ENCODE measurements around the gene CRY2.

CRY2 gene

DNA sequence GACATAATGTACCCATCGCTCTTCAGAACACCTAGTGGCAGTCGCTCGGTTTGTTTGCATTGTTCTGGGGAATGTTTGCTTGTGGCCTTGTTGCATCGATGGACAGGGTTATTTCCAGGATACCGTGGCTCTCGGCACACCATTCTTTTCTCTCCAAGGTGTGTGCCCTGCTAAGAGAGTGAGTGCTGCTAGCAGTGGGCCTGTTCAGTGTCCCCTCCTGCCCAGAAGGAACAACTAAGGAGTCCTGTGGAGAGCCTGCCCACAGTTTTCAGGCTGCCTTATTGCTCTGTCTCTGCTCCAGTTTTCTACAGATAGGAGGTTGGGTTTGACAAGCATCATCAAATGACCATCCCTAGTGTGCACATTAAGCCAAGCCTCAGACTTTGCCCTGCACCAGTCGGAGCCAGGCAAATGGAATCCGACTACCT lies 1.4 kb downstream of the CRY2 start:
- TF ChIP-seq, protein P1, sequence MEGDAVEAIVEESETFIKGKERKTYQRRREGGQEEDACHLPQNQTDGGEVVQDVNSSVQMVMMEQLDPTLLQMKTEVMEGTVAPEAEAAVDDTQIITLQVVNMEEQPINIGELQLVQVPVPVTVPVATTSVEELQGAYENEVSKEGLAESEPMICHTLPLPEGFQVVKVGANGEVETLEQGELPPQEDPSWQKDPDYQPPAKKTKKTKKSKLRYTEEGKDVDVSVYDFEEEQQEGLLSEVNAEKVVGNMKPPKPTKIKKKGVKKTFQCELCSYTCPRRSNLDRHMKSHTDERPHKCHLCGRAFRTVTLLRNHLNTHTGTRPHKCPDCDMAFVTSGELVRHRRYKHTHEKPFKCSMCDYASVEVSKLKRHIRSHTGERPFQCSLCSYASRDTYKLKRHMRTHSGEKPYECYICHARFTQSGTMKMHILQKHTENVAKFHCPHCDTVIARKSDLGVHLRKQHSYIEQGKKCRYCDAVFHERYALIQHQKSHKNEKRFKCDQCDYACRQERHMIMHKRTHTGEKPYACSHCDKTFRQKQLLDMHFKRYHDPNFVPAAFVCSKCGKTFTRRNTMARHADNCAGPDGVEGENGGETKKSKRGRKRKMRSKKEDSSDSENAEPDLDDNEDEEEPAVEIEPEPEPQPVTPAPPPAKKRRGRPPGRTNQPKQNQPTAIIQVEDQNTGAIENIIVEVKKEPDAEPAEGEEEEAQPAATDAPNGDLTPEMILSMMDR (IDR thresholded peaks at IDR 0.05) = no peak
- Histone ChIP-seq H3K27ac (no peak overlapping the region), H3K9me3 (no peaks in the 10 kb centered on the region), H3K4me3 (ENCODE audit: low read depth in 1 of 2, low read length in 1 of 2) (no peak overlapping the region), H3K36me3 (no peaks in the 10 kb centered on the region), H3K4me1 (ENCODE audit: control insufficient read depth in 1 of 2, insufficient read depth in 1 of 2, low read depth in 1 of 2, low read length in 1 of 2) (peaks cover 24 to 34% of the 10 kb centered on the region in 2 experiments), H3K27me3 (peaks cover 15% of the 10 kb centered on the region)

DNA sequence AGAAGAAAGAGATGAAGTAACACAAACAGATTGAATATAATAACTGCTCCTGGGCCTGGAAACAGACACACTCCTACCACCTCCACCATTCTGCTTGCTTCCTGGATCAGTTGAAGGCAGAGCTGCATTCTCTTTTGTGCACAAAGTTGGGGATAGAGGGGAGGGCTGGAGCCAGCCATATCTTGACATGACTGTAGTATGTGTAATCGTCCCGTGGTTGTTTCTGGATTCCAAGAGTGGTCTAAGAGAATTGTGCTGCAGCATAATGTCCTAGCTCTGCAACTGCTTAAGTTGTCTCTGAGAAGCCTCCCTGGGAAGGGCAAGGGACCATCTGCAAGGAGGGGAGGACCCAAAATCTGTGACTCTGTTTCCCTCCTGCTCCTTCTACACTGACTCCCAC lies 3.2 kb downstream of the CRY2 start:
- H3K4me1 ChIP-seq (ENCODE audit: control insufficient read depth in 1 of 2, insufficient read depth in 1 of 2, low read depth in 1 of 2, low read length in 1 of 2) = peaks cover 24 to 34% of the 10 kb centered on the region in 2 experiments
- peaks cover 8% of the 10 kb centered on the region for H3K27me3 ChIP-seq
- no peaks in the 10 kb centered on the region for H3K9me3 ChIP-seq
- H3K27ac ChIP-seq = no peak overlapping the region
- TF ChIP-seq, protein P1 (IDR thresholded peaks at IDR 0.05) = no peak
- H3K36me3 ChIP-seq = peaks cover 4% of the 10 kb centered on the region
- no peak overlapping the region for H3K4me3 ChIP-seq (ENCODE audit: low read depth in 1 of 2, low read length in 1 of 2)

DNA sequence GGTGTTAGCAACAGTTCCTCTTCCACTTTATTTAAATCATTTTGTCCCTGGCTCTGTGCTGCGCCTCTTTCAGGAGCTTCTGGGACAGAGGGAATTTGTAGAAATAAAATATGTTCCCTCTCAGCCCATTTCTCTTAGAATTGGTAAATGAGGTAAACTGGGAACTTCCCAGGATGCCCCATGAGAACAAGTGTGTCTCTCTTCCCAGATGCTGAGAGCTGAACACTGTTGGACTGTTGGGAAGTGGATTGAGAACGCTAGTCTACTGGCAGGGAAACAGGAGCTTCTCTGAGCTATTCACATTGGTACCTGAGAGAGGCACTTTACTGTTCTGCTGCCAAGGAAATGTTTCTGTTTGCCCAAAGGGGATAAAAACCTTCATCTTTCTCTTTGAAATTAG lies 4.0 kb downstream of the CRY2 start:
- H3K9me3 ChIP-seq = no peaks in the 10 kb centered on the region
- TF ChIP-seq, protein P1 (IDR thresholded peaks at IDR 0.05) = no peak
- no peaks in the 10 kb centered on the region for H3K27me3 ChIP-seq
- H3K27ac ChIP-seq = no peak overlapping the region
- no peak overlapping the region for H3K4me3 ChIP-seq (ENCODE audit: low read depth in 1 of 2, low read length in 1 of 2)
- H3K36me3 ChIP-seq = peaks cover 12% of the 10 kb centered on the region
- peaks cover 24 to 34% of the 10 kb centered on the region in 2 experiments for H3K4me1 ChIP-seq (ENCODE audit: control insufficient read depth in 1 of 2, insufficient read depth in 1 of 2, low read depth in 1 of 2, low read length in 1 of 2)

DNA sequence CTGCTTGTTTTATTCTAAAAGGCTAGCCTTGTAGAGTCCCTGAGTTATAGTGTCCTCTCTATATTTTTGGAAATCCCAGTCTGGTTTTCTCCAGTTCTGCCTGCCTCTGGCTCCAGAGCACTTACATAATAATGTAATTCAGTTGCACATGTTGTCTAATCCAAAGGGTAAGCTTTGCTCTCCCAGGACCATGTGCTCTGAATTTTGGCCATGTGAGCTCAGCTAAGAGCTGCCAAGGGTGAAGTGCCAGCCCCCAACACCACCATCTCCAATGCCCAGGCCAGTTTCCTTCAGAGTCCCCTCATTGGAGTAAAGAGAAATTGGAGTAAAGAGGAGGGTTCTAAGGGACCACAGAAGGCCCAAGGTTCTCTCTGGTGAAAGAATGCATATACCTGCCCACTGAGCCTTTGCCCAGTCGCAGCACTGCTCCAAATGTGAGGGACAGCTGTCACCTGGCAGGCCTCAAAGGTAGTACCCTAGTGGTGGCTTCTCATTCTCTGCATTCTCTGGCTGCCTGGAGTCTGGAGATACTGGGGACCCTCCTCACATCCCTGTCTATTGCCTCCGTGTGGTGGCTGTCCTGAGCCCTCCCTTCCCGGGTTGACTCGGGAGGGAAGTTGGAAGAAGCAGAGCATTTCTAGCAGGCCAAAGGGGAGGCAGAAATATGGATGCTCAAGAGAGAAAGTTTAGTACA lies 4.9 kb downstream of the CRY2 start:
- H3K9me3 ChIP-seq = no peaks in the 10 kb centered on the region
- peaks cover 17 to 26% of the 10 kb centered on the region in 2 experiments for H3K4me1 ChIP-seq (ENCODE audit: control insufficient read depth in 1 of 2, insufficient read depth in 1 of 2, low read depth in 1 of 2, low read length in 1 of 2)
- peaks cover 18% of the 10 kb centered on the region for H3K36me3 ChIP-seq
- no peaks in the 10 kb centered on the region for H3K27me3 ChIP-seq
- TF ChIP-seq, protein P1 (IDR thresholded peaks at IDR 0.05) = no peak
- H3K27ac ChIP-seq = no peak overlapping the region
- no peak overlapping the region for H3K4me3 ChIP-seq (ENCODE audit: low read depth in 1 of 2, low read length in 1 of 2)

DNA sequence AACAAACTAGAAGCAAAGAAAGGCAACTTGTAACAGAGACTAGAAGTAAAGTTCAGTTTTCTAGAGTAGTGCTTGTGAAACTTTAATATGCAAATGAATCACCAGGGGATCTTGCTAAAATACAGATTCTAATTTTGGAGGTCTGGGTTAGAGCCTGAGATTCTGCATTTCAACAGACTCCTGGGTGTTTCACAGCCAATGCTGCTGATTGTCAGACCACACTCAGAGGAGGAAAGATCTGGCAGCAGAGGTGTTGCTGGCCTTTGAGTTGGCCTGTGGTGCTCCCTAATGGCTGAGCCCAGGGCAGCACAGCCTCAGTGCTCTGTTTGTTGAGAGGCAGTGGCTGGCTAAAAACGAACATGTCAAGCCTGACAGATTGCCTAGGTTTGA lies 5.4 kb downstream of the CRY2 start:
- Histone ChIP-seq H3K9me3 (no peaks in the 10 kb centered on the region), H3K4me3 (ENCODE audit: low read depth in 1 of 2, low read length in 1 of 2) (no peak overlapping the region), H3K27me3 (no peaks in the 10 kb centered on the region), H3K27ac (no peak overlapping the region), H3K4me1 (ENCODE audit: control insufficient read depth in 1 of 2, insufficient read depth in 1 of 2, low read depth in 1 of 2, low read length in 1 of 2) (peaks cover 14 to 24% of the 10 kb centered on the region in 2 experiments), H3K36me3 (peaks cover 24% of the 10 kb centered on the region)
- TF ChIP-seq, protein P1 (IDR thresholded peaks at IDR 0.05) = no peak

Data from neutrophil (primary cell).